Ishikawa (cell line): ENCODE measurements around the gene LRRC36.
A peak's percentile ranks its signal among the peaks of the same experiment; 100 is the strongest.

Source experiments
- CEBPB ChIP-seq: IDR thresholded peaks from 2 replicates; pipeline ENCODE4 v1.6.1; 2012
- CREB1 ChIP-seq: IDR thresholded peaks from 2 replicates; pipeline ENCODE4 v1.6.1; 2012; ENCODE audit warnings: low read depth
- EGR1 ChIP-seq: IDR thresholded peaks from 2 replicates; pipeline ENCODE4 v1.6.1; 2012
- EP300 ChIP-seq: IDR thresholded peaks from 2 replicates; pipeline ENCODE4 v1.6.1; 2012; ENCODE audit warnings: borderline replicate concordance
- FOXM1 ChIP-seq: IDR thresholded peaks from 2 replicates; pipeline ENCODE4 v1.6.1; 2012; ENCODE audit warnings: low read depth, borderline replicate concordance
- NFIC ChIP-seq: IDR thresholded peaks from 2 replicates; pipeline ENCODE4 v1.6.1; 2012
- RAD21 ChIP-seq: IDR thresholded peaks from 2 replicates; pipeline ENCODE4 v1.6.1; 2012; ENCODE audit warnings: low read depth
- TAF1 ChIP-seq: IDR thresholded peaks from 2 replicates; pipeline ENCODE4 v1.6.1; 2012; ENCODE audit warnings: low read depth, mild to moderate bottlenecking
- TCF12 ChIP-seq: IDR thresholded peaks from 2 replicates; pipeline ENCODE4 v1.6.1; 2012; ENCODE audit warnings: low read depth
- TEAD4 ChIP-seq: IDR thresholded peaks from 2 replicates; pipeline ENCODE4 v1.6.1; 2012
- YY1 ChIP-seq: IDR thresholded peaks from 2 replicates; pipeline ENCODE4 v1.6.1; 2012; ENCODE audit warnings: low read depth
- ZBTB7A ChIP-seq: IDR thresholded peaks from 2 replicates; pipeline ENCODE4 v1.6.1; 2012; ENCODE audit warnings: low read depth
- TF ChIP-seq, protein P1 (sequence below): IDR thresholded peaks from 2 replicates; pipeline ENCODE4 v1.6.1; 2012; ENCODE audit warnings: low read depth, mild to moderate bottlenecking
- TF ChIP-seq, protein P2 (sequence below): IDR thresholded peaks from 2 replicates; pipeline ENCODE4 v1.6.1; 2012
- TF ChIP-seq, protein P3 (sequence below): IDR thresholded peaks from 2 replicates; pipeline ENCODE4 v1.6.1; 2012

The LRRC36 gene

DNA sequence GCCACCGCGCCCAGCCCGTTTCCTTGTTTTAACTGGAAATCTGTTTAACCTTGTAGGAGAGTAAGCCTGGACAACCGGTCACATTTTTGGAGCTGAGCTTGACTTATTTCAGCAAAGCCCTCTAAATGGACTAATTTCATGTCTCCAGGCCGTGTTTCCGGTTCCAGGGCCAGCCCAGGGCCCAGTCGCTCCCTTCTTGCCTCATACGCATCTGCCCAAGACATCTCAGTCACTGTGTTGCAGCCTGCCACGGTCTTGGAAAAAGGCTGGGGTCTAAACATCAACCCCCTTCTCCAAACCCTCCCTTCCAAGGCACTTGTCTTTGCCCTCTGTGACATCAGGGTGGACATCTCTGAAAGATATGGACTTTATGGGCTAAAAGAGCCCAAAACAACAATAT is 28.3 kb upstream of the LRRC36 start:
- TF ChIP-seq CEBPB: no peak
- no peak for TF ChIP-seq ZBTB7A
- no peak for TF ChIP-seq NFIC
- TF ChIP-seq TAF1: no peak
- no peak for TF ChIP-seq CREB1
- TF ChIP-seq, protein P1, sequence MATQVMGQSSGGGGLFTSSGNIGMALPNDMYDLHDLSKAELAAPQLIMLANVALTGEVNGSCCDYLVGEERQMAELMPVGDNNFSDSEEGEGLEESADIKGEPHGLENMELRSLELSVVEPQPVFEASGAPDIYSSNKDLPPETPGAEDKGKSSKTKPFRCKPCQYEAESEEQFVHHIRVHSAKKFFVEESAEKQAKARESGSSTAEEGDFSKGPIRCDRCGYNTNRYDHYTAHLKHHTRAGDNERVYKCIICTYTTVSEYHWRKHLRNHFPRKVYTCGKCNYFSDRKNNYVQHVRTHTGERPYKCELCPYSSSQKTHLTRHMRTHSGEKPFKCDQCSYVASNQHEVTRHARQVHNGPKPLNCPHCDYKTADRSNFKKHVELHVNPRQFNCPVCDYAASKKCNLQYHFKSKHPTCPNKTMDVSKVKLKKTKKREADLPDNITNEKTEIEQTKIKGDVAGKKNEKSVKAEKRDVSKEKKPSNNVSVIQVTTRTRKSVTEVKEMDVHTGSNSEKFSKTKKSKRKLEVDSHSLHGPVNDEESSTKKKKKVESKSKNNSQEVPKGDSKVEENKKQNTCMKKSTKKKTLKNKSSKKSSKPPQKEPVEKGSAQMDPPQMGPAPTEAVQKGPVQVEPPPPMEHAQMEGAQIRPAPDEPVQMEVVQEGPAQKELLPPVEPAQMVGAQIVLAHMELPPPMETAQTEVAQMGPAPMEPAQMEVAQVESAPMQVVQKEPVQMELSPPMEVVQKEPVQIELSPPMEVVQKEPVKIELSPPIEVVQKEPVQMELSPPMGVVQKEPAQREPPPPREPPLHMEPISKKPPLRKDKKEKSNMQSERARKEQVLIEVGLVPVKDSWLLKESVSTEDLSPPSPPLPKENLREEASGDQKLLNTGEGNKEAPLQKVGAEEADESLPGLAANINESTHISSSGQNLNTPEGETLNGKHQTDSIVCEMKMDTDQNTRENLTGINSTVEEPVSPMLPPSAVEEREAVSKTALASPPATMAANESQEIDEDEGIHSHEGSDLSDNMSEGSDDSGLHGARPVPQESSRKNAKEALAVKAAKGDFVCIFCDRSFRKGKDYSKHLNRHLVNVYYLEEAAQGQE: no peak

DNA sequence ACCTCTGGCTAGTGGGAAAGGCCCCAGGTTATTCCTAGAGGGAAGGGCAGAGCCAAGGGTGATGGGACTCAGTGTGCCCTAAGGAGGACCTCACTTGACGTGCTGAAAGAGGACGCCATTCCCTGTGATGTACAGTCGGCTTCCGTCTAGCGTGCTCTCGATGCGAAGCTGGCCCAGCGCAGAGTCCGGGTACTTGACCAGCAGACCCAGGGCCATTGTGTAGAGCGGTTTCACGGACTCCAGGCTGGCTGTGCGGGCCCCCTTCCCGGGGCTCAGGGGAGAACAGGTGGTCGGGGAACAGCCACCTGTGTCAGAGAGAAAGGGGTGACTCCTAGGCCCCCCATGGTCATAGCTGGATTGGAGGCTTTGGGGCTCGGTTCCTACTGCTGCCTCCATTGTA is 27.3 kb upstream of the LRRC36 start:
- TF ChIP-seq ZBTB7A (no peak), FOXM1 (no peak), YY1 (no peak), TCF12 (no peak), TAF1 (no peak), CEBPB (no peak), EGR1 (no peak), RAD21 (no peak), EP300 (no peak), NFIC (no peak), TEAD4 (no peak), CREB1 (no peak)
- TF ChIP-seq, protein P2, sequence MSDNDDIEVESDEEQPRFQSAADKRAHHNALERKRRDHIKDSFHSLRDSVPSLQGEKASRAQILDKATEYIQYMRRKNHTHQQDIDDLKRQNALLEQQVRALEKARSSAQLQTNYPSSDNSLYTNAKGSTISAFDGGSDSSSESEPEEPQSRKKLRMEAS: no peak
- TF ChIP-seq, protein P3, sequence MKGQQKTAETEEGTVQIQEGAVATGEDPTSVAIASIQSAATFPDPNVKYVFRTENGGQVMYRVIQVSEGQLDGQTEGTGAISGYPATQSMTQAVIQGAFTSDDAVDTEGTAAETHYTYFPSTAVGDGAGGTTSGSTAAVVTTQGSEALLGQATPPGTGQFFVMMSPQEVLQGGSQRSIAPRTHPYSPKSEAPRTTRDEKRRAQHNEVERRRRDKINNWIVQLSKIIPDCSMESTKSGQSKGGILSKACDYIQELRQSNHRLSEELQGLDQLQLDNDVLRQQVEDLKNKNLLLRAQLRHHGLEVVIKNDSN: no peak
- TF ChIP-seq, protein P1: no peak

DNA sequence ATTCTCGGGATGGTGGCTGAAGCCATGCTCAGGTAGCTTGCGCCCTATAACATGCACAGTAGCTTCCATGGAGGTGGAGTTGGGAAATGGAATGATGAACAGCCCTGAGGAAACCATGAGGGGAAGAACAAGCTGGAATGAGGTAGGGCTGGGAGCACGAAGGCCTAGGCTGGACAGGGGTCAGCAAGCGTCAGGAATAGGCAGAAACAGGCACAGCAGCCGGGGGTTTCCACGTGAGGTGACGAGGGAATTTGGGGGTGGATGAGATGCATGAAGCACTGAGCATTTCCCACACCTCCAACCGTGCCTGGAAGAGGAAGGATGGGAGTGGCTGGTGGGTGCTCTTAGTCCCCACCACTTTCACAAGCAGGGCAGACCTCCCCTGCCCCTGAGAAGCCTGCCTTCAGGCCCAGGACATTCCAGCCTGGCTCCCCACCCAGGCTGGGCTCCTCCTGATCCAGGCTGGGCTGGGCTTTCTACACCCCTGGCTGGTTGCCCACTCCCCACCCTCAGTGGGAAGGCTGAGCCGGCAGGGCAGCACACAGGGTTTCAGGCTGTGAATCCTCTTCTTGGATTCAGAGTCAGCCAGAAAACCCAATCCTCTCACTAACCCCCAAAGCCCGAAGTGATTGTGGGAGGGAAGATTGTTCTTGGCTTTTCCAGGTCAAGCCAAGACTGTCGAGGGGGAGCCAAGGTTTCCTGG is 25.4 kb upstream of the LRRC36 start:
- TF ChIP-seq ZBTB7A (no peak), EGR1 (no peak), CREB1 (no peak), EP300 (no peak), NFIC (0 out of 2 replicates have a peak, but pooled peaks have one; percentile 7)
- TF ChIP-seq, protein P3: no peak
- TF ChIP-seq, protein P2: no peak

DNA sequence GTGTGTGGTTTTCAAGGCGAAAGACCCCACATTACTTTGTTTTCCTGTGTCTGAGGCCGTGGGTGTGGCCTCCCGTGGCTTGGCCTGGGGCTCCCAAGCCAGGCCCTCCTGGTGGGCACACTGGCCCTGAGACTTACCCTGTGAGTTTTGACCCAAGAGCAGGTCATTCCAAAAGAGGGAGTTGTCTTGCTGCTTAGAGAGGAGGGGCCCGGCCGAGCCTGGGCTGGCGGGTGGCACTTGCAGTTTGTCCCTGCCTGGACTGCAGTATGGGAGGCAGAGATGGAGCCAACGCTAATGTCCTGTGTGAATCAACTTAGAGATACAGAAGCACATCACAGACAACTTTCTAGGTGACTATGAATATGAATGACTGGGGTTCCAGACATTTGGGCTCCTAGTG is 24.5 kb upstream of the LRRC36 start:
- TF ChIP-seq CEBPB: no peak
- TF ChIP-seq RAD21: no peak
- no peak for TF ChIP-seq NFIC
- TF ChIP-seq EP300: no peak
- no peak for TF ChIP-seq FOXM1
- TF ChIP-seq YY1: no peak
- no peak for TF ChIP-seq TEAD4
- TF ChIP-seq, protein P2: no peak

DNA sequence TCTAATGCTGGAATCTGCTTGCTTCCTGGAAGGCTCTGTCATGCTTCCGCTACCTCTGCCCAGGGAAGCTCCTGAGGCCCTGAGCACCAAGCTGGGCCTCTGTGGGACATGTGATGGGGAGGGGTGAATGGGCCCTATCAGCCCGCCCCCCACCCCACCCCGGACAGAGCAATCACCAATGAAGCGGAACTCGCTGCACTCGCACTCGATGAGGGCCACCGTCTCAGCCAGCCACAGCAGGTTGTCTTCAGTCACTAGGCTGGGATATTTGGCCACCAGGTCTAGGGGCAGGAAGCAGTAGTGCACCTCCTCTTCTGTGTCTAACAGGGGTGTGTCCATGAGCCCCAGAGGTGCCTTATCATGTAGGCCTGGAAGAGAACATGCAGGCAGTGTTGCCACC is 23.6 kb upstream of the LRRC36 start:
- no peak for TF ChIP-seq NFIC
- no peak for TF ChIP-seq CEBPB
- TF ChIP-seq ZBTB7A: no peak
- TF ChIP-seq FOXM1: no peak
- no peak for TF ChIP-seq EP300
- TF ChIP-seq YY1: no peak
- TF ChIP-seq, protein P1: no peak
- TF ChIP-seq RAD21: no peak
- TF ChIP-seq, protein P3: no peak
- TF ChIP-seq CREB1: no peak
- no peak for TF ChIP-seq TCF12
- no peak for TF ChIP-seq EGR1
- no peak for TF ChIP-seq TEAD4
- TF ChIP-seq TAF1: no peak
- TF ChIP-seq, protein P2: no peak
